ENCODE results near the gene DKC1. TPM values are rescaled to one million over a fixed set of nuclear protein-coding genes. Genes with fewer than 3 reads are reported as not detected.
A peak's percentile ranks its signal among the peaks of the same experiment; 100 is the strongest.

Gene DKC1
- total RNA-seq, 2 experiments from 2014 or later = 67.2 to 70.5 TPM

DNA sequence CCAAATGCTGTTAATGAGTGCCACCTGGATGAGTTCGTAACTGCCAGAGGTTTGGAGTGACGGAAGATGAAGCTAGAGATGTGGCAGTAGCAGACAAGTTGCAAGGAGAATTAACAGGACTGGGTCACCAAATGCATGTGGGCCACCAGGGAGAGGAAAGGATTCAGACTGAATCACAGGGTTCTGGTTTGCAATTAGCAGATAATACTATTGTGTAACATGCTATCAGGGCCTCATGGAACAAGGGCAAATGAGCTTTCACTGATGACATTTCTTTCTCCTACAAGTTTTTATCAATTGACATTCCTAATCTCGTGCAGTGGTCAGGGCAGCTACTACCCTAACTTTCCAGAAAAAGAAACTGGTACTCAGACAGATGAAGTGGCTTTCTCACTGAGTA, 33.2 kb upstream of the DKC1 start:
- H3K36me3 Mint-ChIP-seq = peaks cover 21% of the 10 kb centered on the region
- H3K9me3 Mint-ChIP-seq = no peaks in the 10 kb centered on the region
- ATAC-seq (ENCODE audit: low read depth) = no peak
- peak overlapping the region; percentile 75 for H3K27ac Mint-ChIP-seq
- H3K4me3 Mint-ChIP-seq = no peak overlapping the region
- peaks cover 81% of the 10 kb centered on the region for H3K4me1 Mint-ChIP-seq
- H3K27me3 Mint-ChIP-seq = no peaks in the 10 kb centered on the region
- DNase-seq = no peak
- POLR2A ChIA-PET = interaction anchor here (1.2 to 1.6 kb wide), 2 partner anchors 11 kb away, joined by 4 to 5 read pairs; no protein-coding TSS in a partner anchor

DNA sequence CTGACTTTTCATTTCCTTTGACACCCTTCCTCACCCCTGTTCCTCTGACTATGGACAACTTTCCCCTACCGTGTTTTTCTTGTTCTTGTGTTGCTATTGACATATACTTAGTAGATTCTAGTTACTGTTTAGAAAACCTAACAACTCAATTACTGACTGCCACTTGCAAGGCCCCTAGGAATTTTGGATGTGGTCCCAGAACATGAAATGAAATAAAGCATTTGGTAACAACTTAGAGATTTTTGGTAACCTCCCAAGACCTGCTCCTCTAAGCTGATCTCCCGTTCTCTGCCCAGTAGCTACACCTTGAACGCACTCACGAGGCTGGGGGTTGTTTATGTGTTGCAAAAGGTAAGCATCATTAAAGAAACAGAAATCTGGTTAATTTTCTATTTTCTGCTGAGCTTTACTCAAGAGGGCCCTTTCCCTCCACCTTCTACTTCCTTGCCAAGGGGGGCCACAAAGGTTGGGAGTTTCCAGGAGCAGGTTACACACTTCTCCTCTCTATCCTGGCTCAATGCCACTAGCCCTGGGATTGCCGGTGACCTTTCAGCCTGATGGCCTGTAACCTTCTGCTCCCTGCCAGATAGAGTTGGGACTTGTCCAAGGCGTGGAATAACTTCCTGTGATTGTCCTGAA, 32.3 kb upstream of the DKC1 start:
- Mint-ChIP-seq H3K4me3 (peak overlapping the region; percentile 74), H3K36me3 (peaks cover 21% of the 10 kb centered on the region), H3K27ac (peak overlapping the region; percentile 90), H3K9me3 (no peaks in the 10 kb centered on the region), H3K27me3 (no peaks in the 10 kb centered on the region), H3K4me1 (peaks cover 83% of the 10 kb centered on the region)
- no peak for ATAC-seq (ENCODE audit: low read depth)
- no peak for DNase-seq
- POLR2A ChIA-PET = interaction anchor here (1.2 to 1.4 kb wide), 3 partner anchors 10 to 18 kb away, joined by 4 to 5 read pairs (median 5); no protein-coding TSS in a partner anchor

DNA sequence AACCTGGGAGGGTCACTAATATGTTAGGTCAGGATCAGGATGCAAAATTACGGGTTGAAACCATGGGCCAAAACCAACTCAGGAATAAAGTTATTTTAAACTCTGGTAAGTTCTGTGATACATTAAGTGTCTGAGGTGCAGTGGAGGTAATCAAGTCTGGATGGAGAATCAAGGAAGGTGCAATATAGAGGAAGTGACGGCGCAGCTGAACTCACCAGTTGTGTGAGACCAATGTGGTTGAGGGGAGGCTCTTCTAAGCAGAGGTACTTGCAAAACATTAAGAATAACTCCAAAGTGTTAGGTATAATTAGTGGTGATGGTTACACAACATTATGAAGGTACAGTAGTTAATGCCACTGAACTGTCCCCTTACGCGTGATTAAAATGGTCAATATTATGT, 31.5 kb upstream of the DKC1 start:
- Mint-ChIP-seq H3K27me3 (no peaks in the 10 kb centered on the region), H3K36me3 (peaks cover 18% of the 10 kb centered on the region), H3K4me3 (peak overlapping the region; percentile 74), H3K4me1 (peaks cover 84% of the 10 kb centered on the region), H3K27ac (peak overlapping the region; percentile 90), H3K9me3 (no peaks in the 10 kb centered on the region)
- ATAC-seq (ENCODE audit: low read depth) (no peak), DNase-seq (no peak)
- POLR2A ChIA-PET = interaction anchor here (1.4 kb wide), 2 partner anchors 13 to 17 kb away, joined by 5 read pairs; no protein-coding TSS in a partner anchor

DNA sequence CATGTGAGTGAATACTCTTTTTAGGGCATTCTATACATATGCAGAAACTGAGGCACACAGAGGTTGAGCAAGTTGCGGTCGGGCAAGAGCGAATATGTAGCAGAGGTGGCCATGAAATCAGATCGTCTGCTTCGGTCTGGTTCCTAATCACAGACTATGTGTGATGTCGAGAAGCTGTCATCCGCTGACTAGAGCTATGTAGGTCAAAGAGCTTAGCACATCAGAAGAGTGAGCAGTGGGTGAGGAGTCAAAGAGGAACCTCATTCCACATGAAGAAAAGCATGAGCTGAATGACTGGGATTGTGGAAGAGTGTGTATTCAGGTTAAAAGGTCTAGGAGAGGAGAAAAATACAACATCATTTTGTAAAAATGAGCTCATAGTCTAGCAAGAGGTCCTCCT, 30.8 kb upstream of the DKC1 start:
- Mint-ChIP-seq H3K4me1 (peaks cover 86% of the 10 kb centered on the region), H3K27ac (peak overlapping the region; percentile 90), H3K4me3 (peak overlapping the region; percentile 74), H3K27me3 (no peaks in the 10 kb centered on the region), H3K9me3 (no peaks in the 10 kb centered on the region), H3K36me3 (peaks cover 14% of the 10 kb centered on the region)
- DNase-seq (no peak), ATAC-seq (ENCODE audit: low read depth) (no peak)
- POLR2A ChIA-PET = interaction anchor here (1.0 to 1.4 kb wide), 5 partner anchors 12 to 31 kb away, joined by 3 to 5 read pairs (median 5); partner anchors contain the start of gene DKC1

DNA sequence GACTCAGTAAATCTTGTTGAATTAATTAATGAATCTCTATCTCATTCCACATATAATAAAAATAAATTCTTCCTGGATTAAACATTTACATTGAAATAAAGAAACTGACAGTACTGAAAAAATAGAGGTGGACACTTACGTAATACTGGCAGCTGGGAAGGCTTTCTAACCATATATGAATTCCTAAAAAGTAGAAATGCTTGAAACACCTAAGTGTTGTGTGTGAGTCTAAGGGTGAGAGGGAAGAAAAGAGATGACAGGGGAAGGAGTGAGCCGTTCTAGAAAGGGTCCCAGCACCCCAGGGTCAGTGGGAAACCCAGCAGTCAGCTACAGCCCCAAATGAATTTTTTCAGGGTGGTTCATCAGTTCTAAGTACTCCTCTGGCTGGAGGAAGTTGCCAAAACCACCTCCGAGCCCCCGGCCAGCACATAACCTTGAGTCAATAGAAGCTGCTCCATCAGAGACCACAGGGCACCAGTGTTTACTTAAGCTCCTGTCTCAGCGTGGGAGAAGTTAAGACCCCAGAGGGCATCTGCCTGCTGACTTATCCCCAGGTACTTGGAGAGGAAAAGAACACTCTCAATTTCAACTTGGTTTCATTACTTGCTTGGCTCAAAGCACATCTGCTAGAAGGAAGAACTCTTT, 30.1 kb upstream of the DKC1 start:
- Mint-ChIP-seq H3K4me3 (peak overlapping the region; percentile 73), H3K27me3 (no peaks in the 10 kb centered on the region), H3K27ac (peak overlapping the region; percentile 96), H3K36me3 (peaks cover 12% of the 10 kb centered on the region), H3K9me3 (no peaks in the 10 kb centered on the region), H3K4me1 (peaks cover 86% of the 10 kb centered on the region)
- ATAC-seq (ENCODE audit: low read depth) = peak; percentile 6
- POLR2A ChIA-PET = interaction anchor here (1.0 to 1.4 kb wide), 3 partner anchors 13 to 30 kb away, joined by 3 to 5 read pairs (median 4); partner anchors contain the start of gene DKC1
- DNase-seq = no peak

DNA sequence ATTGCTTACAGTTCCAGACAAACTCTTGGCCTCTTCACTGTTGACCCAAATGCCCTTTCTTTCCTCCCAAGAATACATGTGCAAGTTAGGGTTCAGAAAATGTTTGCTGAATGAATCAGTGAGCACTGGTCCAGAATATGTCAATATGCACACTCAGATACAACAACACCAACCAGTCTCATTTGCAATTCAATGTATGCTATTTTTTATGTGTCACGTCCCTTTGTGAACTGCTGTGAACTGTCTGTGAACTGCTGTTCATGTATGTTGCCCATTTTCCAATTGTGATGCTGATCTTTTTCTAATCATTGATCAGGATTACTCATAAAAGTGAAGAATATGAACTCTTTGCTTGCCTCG, 29.6 kb upstream of the DKC1 start:
- POLR2A ChIA-PET = interaction anchor here (1.4 kb wide), 1 partner anchor 14 kb away, joined by 5 read pairs; no protein-coding TSS in a partner anchor
- no peak for DNase-seq
- peak overlapping the region; percentile 73 for H3K4me3 Mint-ChIP-seq
- H3K4me1 Mint-ChIP-seq = peaks cover 89% of the 10 kb centered on the region
- H3K27ac Mint-ChIP-seq = peak overlapping the region; percentile 96
- H3K9me3 Mint-ChIP-seq = no peaks in the 10 kb centered on the region
- ATAC-seq (ENCODE audit: low read depth) = no peak
- no peaks in the 10 kb centered on the region for H3K27me3 Mint-ChIP-seq
- H3K36me3 Mint-ChIP-seq = peaks cover 12% of the 10 kb centered on the region

DNA sequence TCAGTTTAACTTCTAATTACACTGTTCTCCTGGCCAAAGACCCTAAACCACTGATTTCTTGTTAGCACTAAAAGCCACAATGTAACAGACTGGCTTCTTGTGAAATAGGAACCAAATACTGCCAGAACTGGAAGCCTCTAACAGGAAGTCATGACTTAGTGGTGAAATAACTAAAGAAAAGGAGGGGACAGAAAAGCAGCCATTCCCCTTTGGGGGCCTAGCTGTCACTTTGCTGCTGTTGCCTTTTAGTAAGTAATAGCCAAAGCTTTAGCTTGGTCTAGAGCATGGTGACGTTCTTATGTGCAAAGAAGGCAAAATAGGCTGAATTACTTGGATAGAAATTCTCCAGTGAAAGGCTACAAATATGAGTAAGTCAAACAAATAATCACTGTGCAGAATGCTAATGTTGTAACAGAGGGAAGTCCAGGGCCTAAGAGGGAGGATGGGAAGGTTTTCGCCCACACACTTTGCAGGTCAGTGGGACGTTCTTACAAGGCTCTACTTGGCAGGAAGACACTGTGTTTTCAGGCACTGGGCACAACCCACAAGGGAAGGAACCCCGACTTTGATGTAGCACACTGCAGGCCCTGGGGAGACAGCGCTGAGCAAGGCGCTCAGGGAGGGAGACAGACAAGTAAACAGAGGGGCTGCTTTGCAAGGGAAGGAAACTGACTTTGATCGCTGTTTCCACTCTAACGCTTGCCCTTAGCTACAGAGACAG, 28.4 kb upstream of the DKC1 start:
- Mint-ChIP-seq H3K36me3 (peaks cover 8% of the 10 kb centered on the region), H3K9me3 (no peaks in the 10 kb centered on the region), H3K27me3 (no peaks in the 10 kb centered on the region), H3K4me3 (peak overlapping the region; percentile 73), H3K4me1 (peaks cover 89% of the 10 kb centered on the region), H3K27ac (peak overlapping the region; percentile 96)
- POLR2A ChIA-PET = interaction anchor here (1.1 kb wide), 1 partner anchor 16 kb away, joined by 5 read pairs; no protein-coding TSS in a partner anchor
- peak; percentile 48 for DNase-seq
- ATAC-seq (ENCODE audit: low read depth) = peak; percentile 83

DNA sequence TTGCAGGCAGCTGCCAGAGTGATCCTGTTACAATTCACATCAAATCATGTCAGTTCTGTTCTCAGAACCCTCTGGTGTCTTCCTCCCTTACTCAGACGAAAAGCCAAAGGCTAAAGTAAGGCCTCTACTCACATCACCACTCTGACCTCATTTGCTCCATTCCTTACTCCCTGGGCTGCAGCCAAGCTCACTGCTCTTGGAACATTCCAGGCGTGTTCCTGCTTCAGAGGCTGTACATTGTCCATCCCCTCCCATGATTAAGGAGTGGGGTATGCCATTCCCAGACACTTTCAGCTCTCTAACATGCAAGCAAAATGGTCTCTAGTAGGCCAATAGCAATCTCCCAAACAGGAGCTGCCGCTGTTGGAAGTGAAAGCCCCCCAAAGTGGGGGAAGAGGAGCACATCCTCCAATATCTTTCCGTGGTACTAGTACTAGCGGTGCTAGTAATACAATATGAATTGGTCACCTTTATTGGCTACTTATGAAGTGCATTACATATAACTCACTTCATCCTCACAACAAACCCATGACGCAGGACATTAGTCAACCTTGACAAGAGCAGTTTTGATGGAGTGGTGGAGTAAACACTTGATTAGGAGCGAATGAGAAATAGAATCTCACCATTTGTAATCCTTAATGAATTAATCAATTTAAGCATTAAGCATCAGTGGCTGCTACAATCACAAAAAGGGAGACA, 26.8 kb upstream of the DKC1 start:
- POLR2A ChIA-PET = interaction anchor here (0.6 kb wide), 1 partner anchor 15 kb away, joined by 3 read pairs; the partner anchor contains the start of gene GAB3
- H3K4me1 Mint-ChIP-seq = peaks cover 87% of the 10 kb centered on the region
- peak overlapping the region; percentile 73 for H3K4me3 Mint-ChIP-seq
- DNase-seq (no peak), ATAC-seq (ENCODE audit: low read depth) (no peak)
- H3K36me3 Mint-ChIP-seq = peaks cover 10% of the 10 kb centered on the region
- H3K27me3 Mint-ChIP-seq = no peaks in the 10 kb centered on the region
- no peaks in the 10 kb centered on the region for H3K9me3 Mint-ChIP-seq
- peak overlapping the region; percentile 96 for H3K27ac Mint-ChIP-seq

DNA sequence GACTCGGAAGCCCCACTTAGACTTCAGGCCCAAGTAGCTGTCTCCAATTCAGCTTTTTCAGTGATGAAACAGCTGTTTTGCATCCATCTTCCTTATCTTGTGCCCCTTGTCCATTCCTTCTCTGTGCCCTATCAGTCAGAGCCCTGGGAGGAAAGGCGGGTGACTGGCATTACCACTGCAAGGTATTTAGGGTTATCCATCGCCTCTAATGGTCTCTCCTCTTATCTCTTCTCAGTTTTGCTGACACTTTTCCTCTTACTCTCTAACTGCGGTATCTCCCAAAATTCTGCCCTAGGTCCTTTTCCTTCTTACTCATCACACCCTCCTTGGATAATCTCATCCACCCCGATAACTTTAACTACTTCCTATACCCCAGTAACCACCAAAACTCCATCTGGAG, 25.5 kb upstream of the DKC1 start:
- Mint-ChIP-seq H3K27ac (peak overlapping the region; percentile 96), H3K4me1 (peaks cover 74% of the 10 kb centered on the region), H3K36me3 (peaks cover 10% of the 10 kb centered on the region), H3K27me3 (no peaks in the 10 kb centered on the region), H3K4me3 (peak overlapping the region; percentile 46), H3K9me3 (no peaks in the 10 kb centered on the region)
- ATAC-seq (ENCODE audit: low read depth) (no peak), DNase-seq (no peak)
- POLR2A ChIA-PET = no interaction called here

DNA sequence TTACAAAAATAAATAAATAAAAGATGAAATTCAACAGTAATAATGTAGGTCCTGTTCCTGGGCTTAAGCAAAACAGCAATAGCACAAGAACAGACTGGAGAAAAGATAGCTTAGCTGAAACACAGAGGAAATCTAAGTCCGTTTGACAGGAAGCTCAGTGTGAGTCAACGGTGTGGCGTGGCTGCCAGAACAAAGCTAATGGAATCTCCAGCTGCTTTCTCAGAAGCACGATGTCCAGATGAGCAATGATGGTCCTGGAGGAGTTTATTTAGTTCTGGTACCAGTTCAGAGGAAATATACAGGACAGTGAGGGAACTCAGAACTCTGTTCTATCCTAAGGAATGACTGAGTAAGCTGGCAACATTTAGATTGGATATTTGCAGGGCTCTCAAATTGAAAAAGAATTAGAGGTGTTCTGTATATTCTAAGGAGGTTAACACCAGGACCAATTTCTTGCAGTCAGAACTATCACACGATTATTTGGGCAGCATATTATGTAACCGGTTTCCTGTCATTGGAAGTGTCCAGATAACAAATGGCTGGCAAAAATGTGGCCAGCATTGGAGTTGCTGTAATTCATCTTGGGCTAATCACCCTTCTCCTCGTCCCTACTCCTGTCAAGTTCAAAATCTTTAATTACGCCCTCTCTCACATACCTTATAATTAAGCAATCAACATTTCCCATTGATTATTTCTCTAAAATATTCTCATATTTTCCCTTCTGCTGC, 24.5 kb upstream of the DKC1 start:
- H3K4me1 Mint-ChIP-seq = peaks cover 66% of the 10 kb centered on the region
- peak overlapping the region; percentile 52 for H3K4me3 Mint-ChIP-seq
- ATAC-seq (ENCODE audit: low read depth) (peak; percentile 55), DNase-seq (no peak)
- no peaks in the 10 kb centered on the region for H3K9me3 Mint-ChIP-seq
- H3K27ac Mint-ChIP-seq = peak overlapping the region; percentile 81
- peaks cover 16% of the 10 kb centered on the region for H3K36me3 Mint-ChIP-seq
- POLR2A ChIA-PET = interaction anchor here (0.8 to 1.0 kb wide), 2 partner anchors 10 to 19 kb away, joined by 3 to 4 read pairs; no protein-coding TSS in a partner anchor
- H3K27me3 Mint-ChIP-seq = no peaks in the 10 kb centered on the region

DNA sequence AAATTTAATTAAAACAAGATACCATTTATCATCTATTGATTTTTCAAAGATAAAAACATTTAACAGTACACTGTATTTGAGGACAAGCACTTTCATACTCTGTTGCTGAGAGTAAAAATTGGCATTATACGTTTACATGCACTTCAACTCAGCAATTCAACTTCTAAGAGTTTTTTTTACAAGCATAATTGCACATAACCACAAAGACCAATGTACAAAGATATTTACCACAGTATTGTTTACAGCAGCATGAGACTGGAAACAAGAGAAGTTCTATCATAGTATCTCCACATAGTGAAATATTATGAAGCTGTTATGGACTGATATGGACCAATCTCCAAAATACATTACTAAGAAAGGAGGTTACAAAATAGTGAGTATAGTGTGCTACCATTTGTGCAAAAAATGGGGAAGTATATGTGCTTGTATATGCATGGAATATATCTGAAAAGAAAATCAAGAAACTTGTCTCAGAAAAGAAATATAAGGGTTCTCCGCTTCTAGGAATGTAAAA, 22.7 kb upstream of the DKC1 start:
- Mint-ChIP-seq H3K4me1 (peaks cover 52% of the 10 kb centered on the region), H3K36me3 (peaks cover 20% of the 10 kb centered on the region), H3K27me3 (no peaks in the 10 kb centered on the region), H3K4me3 (no peak overlapping the region), H3K27ac (no peak overlapping the region), H3K9me3 (no peaks in the 10 kb centered on the region)
- DNase-seq (no peak), ATAC-seq (ENCODE audit: low read depth) (no peak)
- POLR2A ChIA-PET = interaction anchor here (1.1 kb wide), 1 partner anchor 10 kb away, joined by 4 read pairs; no protein-coding TSS in a partner anchor

DNA sequence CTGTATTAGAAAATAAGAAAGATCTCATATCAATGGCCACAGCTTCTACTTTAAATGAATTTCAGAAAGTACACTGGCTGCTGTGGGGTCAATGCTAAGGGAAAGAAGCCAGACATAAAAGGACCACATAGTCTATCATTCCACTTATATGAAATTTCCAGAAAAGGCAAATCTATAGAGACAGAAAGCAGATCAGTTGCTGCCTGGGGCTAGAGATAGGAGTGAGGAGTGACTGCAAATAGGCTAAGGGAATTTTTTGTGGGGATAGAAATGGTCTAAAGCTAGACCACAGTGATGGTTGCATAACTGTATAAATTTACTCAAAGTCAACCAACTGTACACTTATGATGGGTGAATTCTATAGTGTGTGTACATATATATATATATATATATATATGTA, 20.1 kb upstream of the DKC1 start:
- Mint-ChIP-seq H3K9me3 (no peaks in the 10 kb centered on the region), H3K4me1 (peaks cover 29% of the 10 kb centered on the region), H3K27me3 (no peaks in the 10 kb centered on the region), H3K36me3 (peaks cover 26% of the 10 kb centered on the region), H3K4me3 (no peak overlapping the region), H3K27ac (no peak overlapping the region)
- DNase-seq = no peak
- POLR2A ChIA-PET = no interaction called here
- ATAC-seq (ENCODE audit: low read depth) = no peak

Measured in activated naive CD8-positive, alpha-beta T cell treated with anti-CD3 and anti-CD28 coated beads, Interleukin-2, amount 10 ng/mL, durations not matched to agents 7 days and 5 days (primary cell).